GM19328 (cell line): ENCODE results near the gene RER1.

ENCODE experiments used
- ATAC-seq: cut with Tn5 transposase; IDR thresholded peaks from one replicate; pipeline ENCODE4 v1.9.1; 2021; ENCODE audit warnings: mild to moderate bottlenecking, moderate library complexity; ENCODE audit not compliant: unreplicated experiment

The RER1 gene

GRCh38 chr1:2418791-2419320 lies 27.2 kb downstream of the RER1 start:
- ATAC-seq, result no peak

GRCh38 chr1:2419416-2419815 lies 27.8 kb downstream of the RER1 start:
- ATAC-seq, result no peak

GRCh38 chr1:2422523-2422922 lies 30.9 kb downstream of the RER1 start:
- ATAC-seq, result no peak

- no peak for ATAC-seq
These were observed 34.3 kb downstream of the RER1 start for GRCh38 chr1:2425892-2426291.

- ATAC-seq, result no peak
These were observed 34.9 kb downstream of the RER1 start for GRCh38 chr1:2426540-2426939.

- no peak for ATAC-seq
These were observed 35.4 kb downstream of the RER1 start for GRCh38 chr1:2427051-2427450.

GRCh38 chr1:2427976-2428375 lies 36.3 kb downstream of the RER1 start:
- ATAC-seq, result no peak

- ATAC-seq, result no peak
These were observed 36.8 kb downstream of the RER1 start for GRCh38 chr1:2428490-2428889.

GRCh38 chr1:2429780-2430591 lies 38.3 kb downstream of the RER1 start:
- ATAC-seq, result no peak

GRCh38 chr1:2430592-2430973 lies 38.9 kb downstream of the RER1 start:
- no peak for ATAC-seq

GRCh38 chr1:2431103-2431502 lies 39.5 kb downstream of the RER1 start:
- ATAC-seq, result no peak

GRCh38 chr1:2431518-2431917 lies 39.9 kb downstream of the RER1 start:
- no peak for ATAC-seq

- ATAC-seq, result no peak
These were observed 40.8 kb downstream of the RER1 start for GRCh38 chr1:2432441-2432844.

- ATAC-seq, result no peak
These were observed 41.6 kb downstream of the RER1 start for GRCh38 chr1:2433196-2433595.

GRCh38 chr1:2433936-2434655 lies 42.5 kb downstream of the RER1 start:
- ATAC-seq, result no peak

- no peak for ATAC-seq
These were observed 43.5 kb downstream of the RER1 start for GRCh38 chr1:2435091-2435490.

GRCh38 chr1:2435746-2436355 lies 44.2 kb downstream of the RER1 start:
- no peak for ATAC-seq

- ATAC-seq, result no peak
These were observed 45.2 kb downstream of the RER1 start for GRCh38 chr1:2436876-2437275.

- ATAC-seq, result no peak
These were observed 46.0 kb downstream of the RER1 start for GRCh38 chr1:2437617-2438016.

- no peak for ATAC-seq
These were observed 46.4 kb downstream of the RER1 start for GRCh38 chr1:2438038-2438437.

- ATAC-seq, result no peak
These were observed 47.0 kb downstream of the RER1 start for GRCh38 chr1:2438641-2439040.

- ATAC-seq, result no peak
These were observed 47.7 kb downstream of the RER1 start for GRCh38 chr1:2439369-2439768.
